HCT116 (cell line): ENCODE data around the gene CA7. TPM values are rescaled to one million over a fixed set of nuclear protein-coding genes. Genes with fewer than 3 reads are reported as not detected.

Experiments used
- ATAC-seq: fragments of 200-7000 bp; cut with Tn5 transposase; 2 replicates; pipeline ENCODE4 v1.9.1; 2020; ENCODE audit warnings: mild to moderate bottlenecking, moderate library complexity
- BruUV-seq: library from RNA; stranded (reverse); fragments of 400-500 nt; replicated peaks from 2 replicates; lab custom pipeline; 2021; lab: Mats Ljungman, UMichigan
- CTCF ChIA-PET: fragments of 300-600 bp; sonication (Branson Sonifier 250); formaldehyde crosslinking; loops from one replicate; lab custom pipeline; 2021; ENCODE audit warnings: antibody characterized with exemption; lab: Charles Lee
- POLR2A ChIA-PET: fragments of 300-600, 350-600 bp; sonication (Branson Sonifier 250); formaldehyde crosslinking; loops from one replicate; lab custom pipeline; 2021; ENCODE audit warnings: antibody characterized with exemption; lab: Charles Lee
- RAD21 ChIA-PET, 2 experiments: fragments of 300-600 bp; sonication (Branson Sonifier 250); formaldehyde crosslinking; loops; one replicate each; lab custom pipeline; 2023; ENCODE audit warnings: low total read pairs in 2 of 2; ENCODE audit not compliant: uncharacterized antibody in 2 of 2, unreplicated experiment in 2 of 2, low non-redundant PET in 1 of 2; lab: Charles Lee
- DNase-seq: peaks from one replicate; pipeline ENCODE4 v3.0.0-alpha.2; 2010; ENCODE audit warnings: low read depth, low spot score
- H2AFZ ChIP-seq: fragments of 200-600 bp; shearing (Covaris generic), sonication (generic); 2 replicates; pipeline ENCODE4 v1.6.1; 2017; ENCODE audit warnings: low read depth, mixed run types, mixed read lengths, antibody characterized with exemption, low read length; ENCODE audit not compliant: poor library complexity, severe bottlenecking
- H3K27ac ChIP-seq: 2 replicates; pipeline ENCODE4 v1.5.1; 2012; ENCODE audit warnings: low read depth, low read length
- H3K27me3 ChIP-seq: fragments of 200-600 bp; sonication (generic); 2 replicates; pipeline ENCODE4 v1.6.1; 2016; ENCODE audit warnings: mixed run types, low read length, mixed read lengths; ENCODE audit not compliant: insufficient read depth
- H3K36me3 ChIP-seq, 2 experiments: fragments of 200-500 bp in 1 of 2; fragments of 200-600 bp in 1 of 2; sonication (Bioruptor generic) in 1 of 2; sonication (generic) in 1 of 2; 2 replicates each; pipeline versions ENCODE4 v1.5.1 to v1.6.1; 2014 to 2016; ENCODE audit warnings: low read length in 2 of 2, inconsistent platforms in 1 of 2, mixed read lengths in 1 of 2, mixed run types in 1 of 2; ENCODE audit not compliant: insufficient read depth in 2 of 2, control insufficient read depth in 1 of 2
- H3K4me1 ChIP-seq, 2 experiments: fragments of 200-600 bp in 1 of 2; sonication (generic) in 1 of 2; 2 replicates each; pipeline versions ENCODE4 v1.5.1 to v1.6.1; 2012 to 2017; ENCODE audit warnings: low read length in 2 of 2, inconsistent platforms in 1 of 2, mild to moderate bottlenecking in 1 of 2, mixed read lengths in 1 of 2, mixed run types in 1 of 2, moderate library complexity in 1 of 2; ENCODE audit not compliant: insufficient read depth in 2 of 2, control insufficient read depth in 1 of 2
- H3K4me2 ChIP-seq: fragments of 200-600 bp; sonication (generic); 2 replicates; pipeline ENCODE4 v1.6.1; 2017; ENCODE audit warnings: mixed run types, low read length, mixed read lengths
- H3K4me3 ChIP-seq, 2 experiments: fragments of 200-600 bp in 1 of 2; sonication (generic) in 1 of 2; replicated peaks in 1 of 2; 2 replicates each; pipeline ENCODE4 v1.5.1; 2011 to 2016; ENCODE audit warnings: low read length in 2 of 2, control low read depth in 1 of 2, low read depth in 1 of 2, mild to moderate bottlenecking in 1 of 2, mixed read lengths in 1 of 2, mixed run types in 1 of 2
- H3K79me2 ChIP-seq: fragments of 200-600 bp; sonication (generic); 2 replicates; pipeline ENCODE4 v1.6.1; 2017; ENCODE audit warnings: mild to moderate bottlenecking, mixed run types, low read length, moderate library complexity, mixed read lengths; ENCODE audit not compliant: insufficient read depth
- H3K9ac ChIP-seq: fragments of 200-600 bp; sonication (generic); 2 replicates; pipeline ENCODE4 v1.6.1; 2016; ENCODE audit warnings: low read length, mixed read lengths
- H3K9me2 ChIP-seq: fragments of 200-600 bp; sonication (generic), shearing (Covaris generic); 2 replicates; pipeline ENCODE4 v1.6.1; 2017; ENCODE audit warnings: mixed run types, mild to moderate bottlenecking, moderate library complexity; ENCODE audit not compliant: insufficient read depth
- H3K9me3 ChIP-seq, 2 experiments: fragments of 200-500 bp in 1 of 2; fragments of 200-600 bp in 1 of 2; sonication (Bioruptor generic) in 1 of 2; sonication (generic) in 1 of 2; 2 replicates each; pipeline ENCODE4 v1.6.1; 2014 to 2017; ENCODE audit warnings: low read length in 2 of 2, mixed read lengths in 2 of 2, inconsistent platforms in 1 of 2, low read depth in 1 of 2, mild to moderate bottlenecking in 1 of 2, mixed run types in 1 of 2, moderate library complexity in 1 of 2; ENCODE audit not compliant: control insufficient read depth in 1 of 2, insufficient read depth in 1 of 2
- H4K20me1 ChIP-seq: fragments of 200-600 bp; sonication (generic), shearing (Covaris generic); 2 replicates; pipeline ENCODE4 v1.6.1; 2017; ENCODE audit warnings: mixed run types, mild to moderate bottlenecking, moderate library complexity; ENCODE audit not compliant: insufficient read depth
- EGR1 ChIP-seq: IDR thresholded peaks from 2 replicates; pipeline ENCODE4 v1.6.1; 2012; ENCODE audit warnings: low read depth
- EZH2 ChIP-seq: fragments of 200-600 bp; sonication (generic); IDR thresholded peaks from 2 replicates; pipeline ENCODE4 v1.6.1; 2017; ENCODE audit warnings: antibody characterized with exemption, mixed run types
- EZH2phosphoT487 ChIP-seq: fragments of 200-600 bp; IDR thresholded peaks from 2 replicates; pipeline ENCODE4 v1.6.1; 2018; ENCODE audit warnings: antibody characterized with exemption, borderline replicate concordance
- FOSL1 ChIP-seq: IDR thresholded peaks from 2 replicates; pipeline ENCODE4 v1.6.1; 2012; ENCODE audit warnings: low read depth
- POLR2A ChIP-seq: IDR thresholded peaks from 2 replicates; pipeline ENCODE4 v1.7.0; 2011; ENCODE audit warnings: borderline replicate concordance; ENCODE audit not compliant: insufficient read depth, insufficient read length; ENCODE audit errors: extremely low read depth
- SIN3A ChIP-seq: IDR thresholded peaks from 2 replicates; pipeline ENCODE4 v1.6.1; 2012; ENCODE audit warnings: low read depth
- SRF ChIP-seq: IDR thresholded peaks from 2 replicates; pipeline ENCODE4 v1.6.1; 2012; ENCODE audit warnings: low read depth
- ZNF274 ChIP-seq: fragments of 200-500 bp; sonication (Bioruptor generic); IDR thresholded peaks from 2 replicates; pipeline ENCODE4 v1.6.1; 2014; ENCODE audit warnings: mild to moderate bottlenecking, low read depth, low read length, inconsistent platforms
- intact Hi-C: fragments of 100-400 bp; cut with micrococcal nuclease; formaldehyde crosslinking; loops from 2 replicates; pipeline ENCODE4 v1.10.0; 2022
- total RNA-seq: library from RNA; stranded (reverse); gene quantifications from one replicate; pipeline ENCODE4 v1.2.1, GENCODE V29; 2021; ENCODE audit not compliant: unreplicated experiment
- TF ChIP-seq, protein P1 (sequence below): IDR thresholded peaks from 2 replicates; pipeline ENCODE4 v1.6.1; 2012
- TF ChIP-seq, protein P2 (sequence below): IDR thresholded peaks from 2 replicates; pipeline ENCODE4 v1.6.1; 2011; ENCODE audit warnings: mild to moderate bottlenecking, low read length, moderate library complexity; ENCODE audit not compliant: insufficient replicate concordance; ENCODE audit errors: extremely low read depth

CA7 gene
- total RNA-seq, 1 experiment from 2014 or later, result not detected

DNA sequence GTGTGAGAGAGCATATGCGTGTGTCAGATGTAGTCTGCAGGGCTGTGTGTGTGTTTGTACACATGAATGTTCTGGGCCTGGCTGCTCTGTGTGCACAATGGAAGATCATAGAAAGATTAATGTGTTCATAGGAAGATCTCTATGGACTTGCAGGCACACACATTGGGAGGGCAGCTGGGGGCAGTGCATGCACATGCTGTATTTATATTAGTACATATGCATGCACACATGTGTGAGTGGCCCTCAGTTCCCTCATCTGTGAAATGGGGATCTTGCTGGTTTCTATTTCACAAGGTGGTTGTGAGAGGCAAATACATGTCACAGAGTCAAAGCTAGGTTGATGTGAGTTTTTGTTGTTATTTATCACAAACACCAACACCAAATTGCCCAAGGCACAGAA, 2.1 kb downstream of the CA7 start:
- no TSS peak for BruUV-seq
- Histone ChIP-seq H3K9me2 (no peaks in the 10 kb centered on the region), H3K9me3 (no peaks in the 10 kb centered on the region), H3K79me2 (no peaks in the 10 kb centered on the region), H4K20me1 (no peaks in the 10 kb centered on the region), H3K36me3 (no peaks in the 10 kb centered on the region), H3K27ac (no peak overlapping the region), H3K27me3 (no peaks in the 10 kb centered on the region), H3K4me3 (no peak overlapping the region), H2AFZ (no peak overlapping the region), H3K9ac (no peak overlapping the region), H3K4me2 (no peak overlapping the region), H3K4me1 (peaks cover 7 to 16% of the 10 kb centered on the region in 2 experiments; a peak in 3 of 4 replicates)
- DNase-seq (no peak), ATAC-seq (no peak)
- POLR2A ChIA-PET, result no interaction called here
- TF ChIP-seq FOSL1 (no peak), SRF (no peak), SIN3A (no peak), ZNF274 (no peak), EZH2 (no peak), POLR2A (no peak), EZH2phosphoT487 (no peak), EGR1 (no peak)
- TF ChIP-seq, protein P1, sequence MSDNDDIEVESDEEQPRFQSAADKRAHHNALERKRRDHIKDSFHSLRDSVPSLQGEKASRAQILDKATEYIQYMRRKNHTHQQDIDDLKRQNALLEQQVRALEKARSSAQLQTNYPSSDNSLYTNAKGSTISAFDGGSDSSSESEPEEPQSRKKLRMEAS, result no peak
- TF ChIP-seq, protein P2, sequence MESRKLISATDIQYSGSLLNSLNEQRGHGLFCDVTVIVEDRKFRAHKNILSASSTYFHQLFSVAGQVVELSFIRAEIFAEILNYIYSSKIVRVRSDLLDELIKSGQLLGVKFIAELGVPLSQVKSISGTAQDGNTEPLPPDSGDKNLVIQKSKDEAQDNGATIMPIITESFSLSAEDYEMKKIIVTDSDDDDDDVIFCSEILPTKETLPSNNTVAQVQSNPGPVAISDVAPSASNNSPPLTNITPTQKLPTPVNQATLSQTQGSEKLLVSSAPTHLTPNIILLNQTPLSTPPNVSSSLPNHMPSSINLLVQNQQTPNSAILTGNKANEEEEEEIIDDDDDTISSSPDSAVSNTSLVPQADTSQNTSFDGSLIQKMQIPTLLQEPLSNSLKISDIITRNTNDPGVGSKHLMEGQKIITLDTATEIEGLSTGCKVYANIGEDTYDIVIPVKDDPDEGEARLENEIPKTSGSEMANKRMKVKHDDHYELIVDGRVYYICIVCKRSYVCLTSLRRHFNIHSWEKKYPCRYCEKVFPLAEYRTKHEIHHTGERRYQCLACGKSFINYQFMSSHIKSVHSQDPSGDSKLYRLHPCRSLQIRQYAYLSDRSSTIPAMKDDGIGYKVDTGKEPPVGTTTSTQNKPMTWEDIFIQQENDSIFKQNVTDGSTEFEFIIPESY, result no peak
- intact Hi-C loops, result no loop called here
- RAD21 ChIA-PET, result interaction anchor here in 1 of 2 experiments (0.6 kb wide), 1 partner anchor 35 kb away, joined by 4 read pairs; no protein-coding TSS in a partner anchor
- CTCF ChIA-PET, result interaction anchor here (1.0 to 1.7 kb wide), 2 partner anchors 16 to 23 kb away, joined by 3 to 7 read pairs; partner anchors contain the start of gene NAE1
